GM18507 (cell line): Measurements from ENCODE around the gene CDC42EP2.

Experiments
- DNase-seq: peaks from one replicate; pipeline ENCODE4 v3.0.0; 2011; ENCODE audit warnings: low read depth; ENCODE audit not compliant: insufficient read length; ENCODE audit errors: extremely low spot score
- FAIRE-seq: peaks from 2 replicates; lab custom pipeline; 2011; peaks lifted over from hg19 to GRCh38; lab: Jason Lieb, UNC

The CDC42EP2 gene

GRCh38 chr11:65295571-65296341, 18.9 kb upstream of the CDC42EP2 start:
- no peak for DNase-seq
- FAIRE-seq: no peak

GRCh38 chr11:65297026-65297672, 17.5 kb upstream of the CDC42EP2 start:
- no peak for FAIRE-seq
- DNase-seq: no peak

GRCh38 chr11:65298131-65298535, 16.5 kb upstream of the CDC42EP2 start:
- no peak for FAIRE-seq
- no peak for DNase-seq

- DNase-seq: no peak
- no peak for FAIRE-seq
Observed at GRCh38 chr11:65298655-65299179, 15.9 kb upstream of the CDC42EP2 start.

- DNase-seq: no peak
- FAIRE-seq: no peak
Observed at GRCh38 chr11:65300621-65301275, 13.9 kb upstream of the CDC42EP2 start.

- DNase-seq: no peak
- FAIRE-seq: no peak
Observed at GRCh38 chr11:65301491-65302329, 13.0 kb upstream of the CDC42EP2 start.

- DNase-seq: no peak
- FAIRE-seq: no peak
Observed at GRCh38 chr11:65303555-65303954, 11.1 kb upstream of the CDC42EP2 start.

- FAIRE-seq: no peak
- DNase-seq: no peak
Observed at GRCh38 chr11:65304110-65304509, 10.6 kb upstream of the CDC42EP2 start.

GRCh38 chr11:65304613-65305012, 10.1 kb upstream of the CDC42EP2 start:
- FAIRE-seq (no peak), DNase-seq (no peak)

- no peak for DNase-seq
- no peak for FAIRE-seq
Observed at GRCh38 chr11:65305501-65306268, 9.0 kb upstream of the CDC42EP2 start.

GRCh38 chr11:65307298-65308229, 7.1 kb upstream of the CDC42EP2 start:
- no peak for DNase-seq
- FAIRE-seq: no peak

GRCh38 chr11:65308281-65308891, 6.3 kb upstream of the CDC42EP2 start:
- FAIRE-seq (no peak), DNase-seq (no peak)

GRCh38 chr11:65309006-65309405, 5.7 kb upstream of the CDC42EP2 start:
- FAIRE-seq (no peak), DNase-seq (no peak)

GRCh38 chr11:65310215-65310614, 4.5 kb upstream of the CDC42EP2 start:
- DNase-seq (no peak), FAIRE-seq (no peak)

- FAIRE-seq: no peak
- DNase-seq: no peak
Observed at GRCh38 chr11:65310736-65311135, 3.9 kb upstream of the CDC42EP2 start.

- FAIRE-seq (no peak), DNase-seq (no peak)
Observed at GRCh38 chr11:65311170-65311678, 3.4 kb upstream of the CDC42EP2 start.

- DNase-seq: peak; percentile 62
- no peak for FAIRE-seq
Observed at GRCh38 chr11:65315204-65315865, 669 bp downstream of the CDC42EP2 start.
